ENCODE data around the gene ARFGEF2. TPM values are rescaled to one million over a fixed set of nuclear protein-coding genes. Genes with fewer than 3 reads are reported as not detected.
"Not testable (repeated sequence)": the region's sequence is repeated elsewhere in the genome, so short reads cannot be mapped to it uniquely, and the experiment has no call there.

The ARFGEF2 gene
- total RNA-seq, 4 donors from 2014 or later, result 29.9 to 84.7 (median 39.1) TPM

- DNase-seq (ENCODE audit: low spot score in 2 of 2), result no peak
- 90% methylated on average over 8 of the region's 8 CpGs for WGBS
- Histone ChIP-seq H3K4me1 (peaks cover 36% of the 10 kb centered on the region), H3K4me3 (no peak overlapping the region), H3K27ac (no peak overlapping the region), H3K9me3 (no peaks in the 10 kb centered on the region), H3K36me3 (no peaks in the 10 kb centered on the region), H3K27me3 (no peaks in the 10 kb centered on the region)
- TF ChIP-seq EP300 (IDR thresholded peaks at IDR 0.05) (no peak), POLR2AphosphoS5 (IDR thresholded peaks at IDR 0.05) (no peak), CTCF (IDR thresholded peaks at IDR 0.05) (no peak), POLR2A (IDR thresholded peaks at IDR 0.05) (no peak)
Observed at GRCh38 chr20:48932375-48932941, 10.9 kb downstream of the ARFGEF2 start.

GRCh38 chr20:48933017-48933766 lies 11.7 kb downstream of the ARFGEF2 start:
- Histone ChIP-seq H3K27ac (no peak overlapping the region), H3K27me3 (no peaks in the 10 kb centered on the region), H3K36me3 (no peaks in the 10 kb centered on the region), H3K4me1 (peaks cover 40% of the 10 kb centered on the region), H3K4me3 (no peak overlapping the region), H3K9me3 (no peaks in the 10 kb centered on the region)
- DNase-seq (ENCODE audit: low spot score in 2 of 2), result no peak
- TF ChIP-seq POLR2AphosphoS5 (IDR thresholded peaks at IDR 0.05) (no peak), EP300 (IDR thresholded peaks at IDR 0.05) (no peak)
- 73% methylated on average over 12 of the region's 15 CpGs for WGBS

DNA sequence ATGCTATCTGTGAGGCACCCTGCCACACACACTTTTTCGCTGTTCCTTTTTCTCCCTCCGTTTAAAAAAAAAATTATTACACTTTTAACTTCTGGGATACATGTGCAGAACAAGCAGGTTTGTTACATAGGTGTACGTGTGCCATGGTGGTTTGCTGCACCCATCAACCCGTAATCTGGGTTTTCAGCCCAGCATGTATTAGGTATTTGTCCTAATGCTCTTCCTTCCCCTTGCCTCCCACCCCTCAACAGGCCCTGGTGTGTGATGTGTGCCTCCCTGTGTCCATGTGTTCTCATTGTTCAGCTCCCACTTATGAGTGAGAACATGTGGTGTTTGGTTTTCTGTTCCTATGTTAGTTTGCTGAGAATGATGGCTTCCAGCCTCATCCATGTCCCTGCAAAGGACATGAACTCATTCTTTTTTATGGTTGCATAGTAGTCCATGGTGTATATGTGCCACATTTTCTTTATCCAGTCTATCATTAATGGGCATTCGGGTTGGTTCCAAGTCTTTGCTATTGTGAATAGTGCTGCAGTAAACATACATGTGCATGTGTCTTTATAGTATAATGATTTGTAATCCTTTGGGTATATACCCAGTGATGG lies 12.9 kb downstream of the ARFGEF2 start:
- not testable (repeated sequence) for H3K27me3 ChIP-seq; DNase-seq (ENCODE audit: low spot score in 2 of 2); H3K4me3 ChIP-seq; H3K9me3 ChIP-seq; H3K36me3 ChIP-seq; H3K27ac ChIP-seq
- H3K4me1 ChIP-seq, result peaks cover 31% of the 10 kb centered on the region
- WGBS, result 93% methylated on average over 5 of the region's 5 CpGs

- H3K4me3 ChIP-seq; H3K27ac ChIP-seq; DNase-seq (ENCODE audit: low spot score in 2 of 2); H3K27me3 ChIP-seq; H3K36me3 ChIP-seq; H3K9me3 ChIP-seq: not testable (repeated sequence)
- peaks cover 26% of the 10 kb centered on the region for H3K4me1 ChIP-seq
- 76% methylated on average over 6 of the region's 7 CpGs for WGBS
Observed at GRCh38 chr20:48934966-48935365, 13.5 kb downstream of the ARFGEF2 start.

DNA sequence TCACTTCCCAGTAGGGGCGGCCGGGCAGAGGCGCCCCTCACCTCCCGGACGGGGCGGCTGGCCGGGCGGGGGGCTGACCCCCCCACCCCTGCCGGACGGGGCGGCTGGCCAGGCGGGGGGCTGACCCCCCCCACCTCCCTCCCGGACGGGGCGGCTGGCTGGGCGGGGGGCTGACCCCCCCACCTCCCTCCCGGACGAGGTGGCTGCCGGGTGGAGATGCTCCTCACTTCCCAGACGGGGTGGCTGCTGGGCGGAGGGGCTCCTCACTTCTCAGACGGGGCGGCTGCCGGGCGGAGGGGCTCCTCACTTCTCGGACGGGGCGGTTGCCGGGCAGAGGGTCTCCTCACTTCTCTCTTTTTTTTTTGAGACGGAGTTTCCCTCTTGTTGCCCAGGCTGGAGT lies 14.7 kb downstream of the ARFGEF2 start:
- not testable (repeated sequence) for H3K36me3 ChIP-seq; H3K4me3 ChIP-seq; H3K9me3 ChIP-seq; H3K27me3 ChIP-seq; H3K27ac ChIP-seq; DNase-seq (ENCODE audit: low spot score in 2 of 2)
- peaks cover 20% of the 10 kb centered on the region for H3K4me1 ChIP-seq
- no CpG with 5 or more reads among the region's 30 CpGs for WGBS

DNA sequence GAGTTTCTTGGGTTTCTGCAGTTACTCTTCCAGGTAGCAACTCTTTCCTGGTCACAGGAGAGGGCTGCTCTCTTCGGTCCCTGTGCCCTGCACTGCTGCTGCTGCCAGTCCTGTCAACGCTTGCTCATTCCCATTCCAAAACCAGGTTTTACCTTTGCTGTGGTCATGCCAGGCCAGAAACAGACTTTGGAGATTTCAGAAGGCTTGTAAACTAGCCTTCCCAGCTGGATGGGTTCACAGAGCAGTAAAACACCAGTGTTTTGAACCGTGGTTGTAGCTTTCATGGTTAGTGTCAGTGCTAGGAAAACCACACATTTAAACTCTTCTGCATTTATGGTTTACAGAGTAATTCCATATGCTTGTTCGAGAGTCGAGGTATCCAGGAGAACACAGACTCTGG lies 16.2 kb downstream of the ARFGEF2 start:
- peaks cover 12% of the 10 kb centered on the region for H3K4me1 ChIP-seq
- no peaks in the 10 kb centered on the region for H3K27me3 ChIP-seq
- H3K4me3 ChIP-seq, result no peak overlapping the region
- no peaks in the 10 kb centered on the region for H3K9me3 ChIP-seq
- WGBS, result 74% methylated on average over 5 of the region's 5 CpGs
- no peak overlapping the region for H3K27ac ChIP-seq
- H3K36me3 ChIP-seq, result peaks cover 10% of the 10 kb centered on the region
- peak in 1 of 2 donors; percentile 11 for DNase-seq (ENCODE audit: low spot score in 2 of 2)
- TF ChIP-seq EP300 (IDR thresholded peaks at IDR 0.05) (no peak), POLR2AphosphoS5 (IDR thresholded peaks at IDR 0.05) (no peak), CTCF (IDR thresholded peaks at IDR 0.05) (no peak), POLR2A (IDR thresholded peaks at IDR 0.05) (no peak)

- DNase-seq (ENCODE audit: low spot score in 2 of 2), result peak in 1 of 2 donors; percentile 12
- H3K27me3 ChIP-seq, result no peaks in the 10 kb centered on the region
- no peak overlapping the region for H3K27ac ChIP-seq
- TF ChIP-seq EP300 (IDR thresholded peaks at IDR 0.05), result no peak
- no peak for TF ChIP-seq POLR2A (IDR thresholded peaks at IDR 0.05)
- no peak for TF ChIP-seq CTCF (IDR thresholded peaks at IDR 0.05)
- no peak for TF ChIP-seq POLR2AphosphoS5 (IDR thresholded peaks at IDR 0.05)
- H3K36me3 ChIP-seq, result peaks cover 20% of the 10 kb centered on the region
- H3K4me3 ChIP-seq, result no peak overlapping the region
- peaks cover 4% of the 10 kb centered on the region for H3K4me1 ChIP-seq
- H3K9me3 ChIP-seq, result no peaks in the 10 kb centered on the region
- WGBS, result 61% methylated on average over 6 of the region's 6 CpGs
Observed at GRCh38 chr20:48938670-48939069, 17.2 kb downstream of the ARFGEF2 start.
